ENCODE measurements around the gene ATG2B.

- no peak for TF ChIP-seq CTCF (conservative IDR thresholded peaks at IDR 0.05; ENCODE audit: low read depth, low read length)
- TF ChIP-seq EZH2 (IDR thresholded peaks at IDR 0.05; ENCODE audit: low read length, unreplicated experiment) = no peak
- TF ChIP-seq EZH2phosphoT487 (IDR thresholded peaks at IDR 0.05; ENCODE audit: borderline replicate concordance, low read length) = no peak
Measured at GRCh38 chr14:96284008-96284407, 79.1 kb downstream of the ATG2B start.
